ENCODE results near the gene PACRG.

- TF ChIP-seq CTCF (IDR thresholded peaks at IDR 0.05) (no peak), POLR2A (IDR thresholded peaks at IDR 0.05) (no peak), EP300 (IDR thresholded peaks at IDR 0.05) (no peak)
Observed at GRCh38 chr6:163259689-163260088, 531.9 kb downstream of the PACRG start.

Data from ovary (tissue), 3 donors.